Epithelial cell of esophagus (primary cell): ENCODE data around the gene ZFPM1.

Experiments
- DNase-seq: peaks from one replicate; pipeline ENCODE4 v3.0.0; 2010; ENCODE audit warnings: low read depth
- H3K4me3 ChIP-seq: 2 replicates; pipeline ENCODE4 v1.5.1; 2011; ENCODE audit warnings: mild to moderate bottlenecking, low read length, control low read depth
- CTCF ChIP-seq: IDR thresholded peaks from 2 replicates; pipeline ENCODE4 v1.5.1; 2011; ENCODE audit warnings: low read depth, mild to moderate bottlenecking, low read length, control low read depth, inconsistent platforms; ENCODE audit not compliant: insufficient read depth; ENCODE audit errors: missing control alignments

The ZFPM1 gene

GRCh38 chr16:88453217-88453531, at the start of gene ZFPM1:
Gene ZFPM1 (plus strand): TSS chr16:88453280. CDS start chr16:88453639, 359 bp downstream.
- no peak for DNase-seq
- TF ChIP-seq CTCF: no peak
- H3K4me3 ChIP-seq: peak within 1 kb of the TSS; percentile 63

GRCh38 chr16:88403794-88404581, 49.1 kb upstream of the ZFPM1 start:
- peak; percentile 56 for DNase-seq
- no peak overlapping the region for H3K4me3 ChIP-seq
- TF ChIP-seq CTCF: no peak

- no peak for TF ChIP-seq CTCF
- no peak overlapping the region for H3K4me3 ChIP-seq
- DNase-seq: no peak
Measured at GRCh38 chr16:88404769-88405168, 48.3 kb upstream of the ZFPM1 start.

GRCh38 chr16:88405216-88406060, 47.6 kb upstream of the ZFPM1 start:
- no peak for DNase-seq
- H3K4me3 ChIP-seq: no peak overlapping the region
- TF ChIP-seq CTCF: no peak

GRCh38 chr16:88406096-88407041, 46.7 kb upstream of the ZFPM1 start:
- H3K4me3 ChIP-seq: no peak overlapping the region
- DNase-seq: no peak
- no peak for TF ChIP-seq CTCF

- no peak overlapping the region for H3K4me3 ChIP-seq
- DNase-seq: no peak
- TF ChIP-seq CTCF: no peak
Measured at GRCh38 chr16:88407042-88407420, 46.0 kb upstream of the ZFPM1 start.
